HEK293 (cell line): ENCODE data around the gene STK32C.

Experiments
- CTCF ChIA-PET: fragments of 350-600 bp; formaldehyde crosslinking; extraction: SDS; loops from one replicate; lab custom pipeline; 2021; ENCODE audit warnings: antibody characterized with exemption; lab: Yijun Ruan, JAX
- POLR2A ChIA-PET: fragments of 300-600 bp; formaldehyde crosslinking; extraction: SDS; loops from one replicate; lab custom pipeline; 2020; ENCODE audit warnings: antibody characterized with exemption, inconsistent platforms; lab: Yijun Ruan, JAX
- H3K27ac ChIP-seq: fragments of 200-500 bp; sonication (Bioruptor generic); 2 replicates; pipeline ENCODE4 v1.5.1; 2014; ENCODE audit warnings: low read depth, low read length, control low read depth, inconsistent platforms; ENCODE audit errors: extremely low read depth
- H3K36me3 ChIP-seq, 2 experiments: fragments of 200-500 bp in 1 of 2; sonication (Bioruptor generic) in 1 of 2; 1 replicate in 1 of 2; 2 replicates in 1 of 2; pipeline ENCODE4 v1.5.1; 2014 to 2017; ENCODE audit warnings: inconsistent platforms in 2 of 2, low read length in 2 of 2; ENCODE audit not compliant: control insufficient read depth in 2 of 2, insufficient read depth in 1 of 2
- H3K4me1 ChIP-seq: fragments of 200-500 bp; sonication (Bioruptor generic); 2 replicates; pipeline ENCODE4 v1.5.1; 2014; ENCODE audit warnings: mild to moderate bottlenecking, low read length, inconsistent platforms; ENCODE audit not compliant: control insufficient read depth, insufficient read depth
- H3K4me3 ChIP-seq: 2 replicates; pipeline ENCODE4 v1.5.1; 2011; ENCODE audit warnings: low read depth, mild to moderate bottlenecking, control low read depth, low read length, moderate library complexity
- H3K9me3 ChIP-seq: fragments of 200-500 bp; sonication (Bioruptor generic); 2 replicates; pipeline ENCODE4 v1.5.1; 2014; ENCODE audit warnings: low read depth, low read length, inconsistent platforms; ENCODE audit not compliant: control insufficient read depth, insufficient read depth
- GLI4 ChIP-seq: fragments of 450-650 bp; formaldehyde crosslinking; IDR thresholded peaks from 2 replicates; pipeline ENCODE4 v1.5.1; 2016; ENCODE audit warnings: missing biosample characterization, missing genetic modification characterization
- HOXC10 ChIP-seq: sonication (generic); formaldehyde crosslinking; IDR thresholded peaks from 2 replicates; pipeline ENCODE4 v1.8.1; 2023; ENCODE audit warnings: mild to moderate bottlenecking, missing genetic modification reagents
- HOXD13 ChIP-seq: sonication (generic); formaldehyde crosslinking; IDR thresholded peaks from 2 replicates; pipeline ENCODE4 v1.8.0; 2022; ENCODE audit warnings: missing genetic modification reagents, borderline replicate concordance
- MZF1 ChIP-seq: fragments of 450-650 bp; formaldehyde crosslinking; IDR thresholded peaks from 2 replicates; pipeline ENCODE4 v1.5.1; 2017; ENCODE audit warnings: missing biosample characterization, missing genetic modification characterization, borderline replicate concordance
- RBAK ChIP-seq: fragments of 450-650 bp; formaldehyde crosslinking; IDR thresholded peaks from 2 replicates; pipeline ENCODE4 v1.5.1; 2016; ENCODE audit warnings: missing biosample characterization, missing genetic modification characterization
- SALL2 ChIP-seq: fragments of 450-650 bp; formaldehyde crosslinking; IDR thresholded peaks from 2 replicates; pipeline ENCODE4 v1.5.0; 2017; ENCODE audit warnings: missing biosample characterization, mild to moderate bottlenecking, missing genetic modification characterization, borderline replicate concordance
- SETDB1 ChIP-seq: IDR thresholded peaks from one replicate; pipeline ENCODE4 v1.6.1; 2017; ENCODE audit warnings: mild to moderate bottlenecking, low read length, moderate library complexity, mixed read lengths; ENCODE audit not compliant: insufficient read length
- ZBTB48 ChIP-seq: fragments of 450-650 bp; formaldehyde crosslinking; IDR thresholded peaks from 2 replicates; pipeline ENCODE4 v1.5.1; 2016; ENCODE audit warnings: missing biosample characterization, missing genetic modification characterization
- ZFP37 ChIP-seq: fragments of 450-650 bp; formaldehyde crosslinking; IDR thresholded peaks from 2 replicates; pipeline ENCODE4 v1.5.1; 2016; ENCODE audit warnings: missing biosample characterization, missing genetic modification characterization
- ZFP69B ChIP-seq: fragments of 450-650 bp; formaldehyde crosslinking; IDR thresholded peaks from 2 replicates; pipeline ENCODE4 v1.5.1; 2016; ENCODE audit warnings: missing biosample characterization, missing genetic modification characterization
- ZNF138 ChIP-seq: fragments of 450-650 bp; formaldehyde crosslinking; IDR thresholded peaks from 2 replicates; pipeline ENCODE4 v1.5.1; 2016; ENCODE audit warnings: missing biosample characterization, missing genetic modification characterization, borderline replicate concordance
- ZNF140 ChIP-seq: fragments of 450-650 bp; formaldehyde crosslinking; IDR thresholded peaks from 2 replicates; pipeline ENCODE4 v1.5.1; 2016; ENCODE audit warnings: missing biosample characterization, missing genetic modification characterization
- ZNF157 ChIP-seq: fragments of 450-650 bp; formaldehyde crosslinking; IDR thresholded peaks from 2 replicates; pipeline ENCODE4 v1.5.1; 2016; ENCODE audit warnings: missing biosample characterization, missing genetic modification characterization
- ZNF169 ChIP-seq: fragments of 450-650 bp; formaldehyde crosslinking; IDR thresholded peaks from 2 replicates; pipeline ENCODE4 v1.5.1; 2016; ENCODE audit warnings: missing biosample characterization, missing genetic modification characterization
- ZNF175 ChIP-seq: fragments of 450-650 bp; formaldehyde crosslinking; IDR thresholded peaks from 2 replicates; pipeline ENCODE4 v1.5.1; 2016; ENCODE audit warnings: missing biosample characterization, missing genetic modification characterization
- ZNF223 ChIP-seq: fragments of 450-650 bp; formaldehyde crosslinking; IDR thresholded peaks from 2 replicates; pipeline ENCODE4 v1.5.1; 2016; ENCODE audit warnings: missing biosample characterization, missing genetic modification characterization
- ZNF248 ChIP-seq: fragments of 450-650 bp; formaldehyde crosslinking; IDR thresholded peaks from 2 replicates; pipeline ENCODE4 v1.5.1; 2017; ENCODE audit warnings: missing biosample characterization, missing genetic modification characterization
- ZNF398 ChIP-seq: fragments of 450-650 bp; formaldehyde crosslinking; IDR thresholded peaks from 2 replicates; pipeline ENCODE4 v1.5.1; 2017; ENCODE audit warnings: missing biosample characterization, missing genetic modification characterization
- ZNF433 ChIP-seq: fragments of 450-650 bp; formaldehyde crosslinking; IDR thresholded peaks from 2 replicates; pipeline ENCODE4 v1.5.1; 2016; ENCODE audit warnings: missing biosample characterization, missing genetic modification characterization, low read depth
- ZNF510 ChIP-seq: fragments of 450-650 bp; formaldehyde crosslinking; IDR thresholded peaks from 2 replicates; pipeline ENCODE4 v1.5.1; 2018; ENCODE audit warnings: mild to moderate bottlenecking, missing genetic modification characterization, missing biosample characterization; ENCODE audit not compliant: insufficient replicate concordance
- ZNF514 ChIP-seq: fragments of 450-650 bp; formaldehyde crosslinking; IDR thresholded peaks from 2 replicates; pipeline ENCODE4 v1.5.1; 2016; ENCODE audit warnings: missing biosample characterization, missing genetic modification characterization
- ZNF555 ChIP-seq: fragments of 450-650 bp; formaldehyde crosslinking; conservative IDR thresholded peaks from 2 replicates; pipeline ENCODE4 v1.5.1; 2017; ENCODE audit warnings: missing biosample characterization, mild to moderate bottlenecking, missing genetic modification characterization, inconsistent platforms
- ZNF600 ChIP-seq: fragments of 450-650 bp; formaldehyde crosslinking; IDR thresholded peaks from 2 replicates; pipeline ENCODE4 v1.5.1; 2016; ENCODE audit warnings: missing biosample characterization, missing genetic modification characterization
- ZNF610 ChIP-seq: fragments of 450-650 bp; formaldehyde crosslinking; IDR thresholded peaks from 2 replicates; pipeline ENCODE4 v1.5.1; 2016; ENCODE audit warnings: missing biosample characterization, missing genetic modification characterization, borderline replicate concordance
- ZNF747 ChIP-seq: fragments of 450-650 bp; formaldehyde crosslinking; IDR thresholded peaks from 2 replicates; pipeline ENCODE4 v1.5.1; 2016; ENCODE audit warnings: missing biosample characterization, missing genetic modification characterization
- TF ChIP-seq, protein P1 (sequence below): fragments of 450-650 bp; formaldehyde crosslinking; IDR thresholded peaks from 2 replicates; pipeline ENCODE4 v1.5.1; 2016; ENCODE audit warnings: missing biosample characterization, missing genetic modification characterization
- TF ChIP-seq, protein P2 (sequence below): fragments of 450-650 bp; formaldehyde crosslinking; IDR thresholded peaks from 2 replicates; pipeline ENCODE4 v1.5.1; 2016; ENCODE audit warnings: missing biosample characterization, missing genetic modification characterization, borderline replicate concordance

Gene STK32C

GRCh38 chr10:132200344-132201110 is 107.2 kb downstream of the STK32C start:
- POLR2A ChIA-PET: no interaction called here
- CTCF ChIA-PET: no interaction called here
- no peak overlapping the region for H3K4me3 ChIP-seq
- H3K36me3 ChIP-seq: no peaks in the 10 kb centered on the region
- no peaks in the 10 kb centered on the region for H3K9me3 ChIP-seq
- TF ChIP-seq ZFP69B (no peak), ZNF610 (tag by site-specific recombination) (no peak), SETDB1 (no peak), ZNF248 (no peak), ZNF175 (tag by site-specific recombination) (no peak), ZNF140 (tag by site-specific recombination) (no peak), ZNF747 (tag by site-specific recombination) (no peak), ZBTB48 (tag by site-specific recombination) (no peak), ZNF510 (no peak), ZNF555 (tag by site-specific recombination) (no peak), ZNF600 (tag by site-specific recombination) (no peak), SALL2 (tag by site-specific recombination) (no peak), ZNF398 (no peak)
- TF ChIP-seq, protein P1, sequence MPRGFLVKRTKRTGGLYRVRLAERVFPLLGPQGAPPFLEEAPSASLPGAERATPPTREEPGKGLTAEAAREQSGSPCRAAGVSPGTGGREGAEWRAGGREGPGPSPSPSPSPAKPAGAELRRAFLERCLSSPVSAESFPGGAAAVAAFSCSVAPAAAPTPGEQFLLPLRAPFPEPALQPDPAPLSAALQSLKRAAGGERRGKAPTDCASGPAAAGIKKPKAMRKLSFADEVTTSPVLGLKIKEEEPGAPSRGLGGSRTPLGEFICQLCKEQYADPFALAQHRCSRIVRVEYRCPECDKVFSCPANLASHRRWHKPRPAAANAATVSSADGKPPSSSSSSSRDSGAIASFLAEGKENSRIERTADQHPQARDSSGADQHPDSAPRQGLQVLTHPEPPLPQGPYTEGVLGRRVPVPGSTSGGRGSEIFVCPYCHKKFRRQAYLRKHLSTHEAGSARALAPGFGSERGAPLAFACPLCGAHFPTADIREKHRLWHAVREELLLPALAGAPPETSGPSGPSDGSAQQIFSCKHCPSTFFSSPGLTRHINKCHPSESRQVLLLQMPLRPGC (tag by site-specific recombination): no peak
- TF ChIP-seq, protein P2, sequence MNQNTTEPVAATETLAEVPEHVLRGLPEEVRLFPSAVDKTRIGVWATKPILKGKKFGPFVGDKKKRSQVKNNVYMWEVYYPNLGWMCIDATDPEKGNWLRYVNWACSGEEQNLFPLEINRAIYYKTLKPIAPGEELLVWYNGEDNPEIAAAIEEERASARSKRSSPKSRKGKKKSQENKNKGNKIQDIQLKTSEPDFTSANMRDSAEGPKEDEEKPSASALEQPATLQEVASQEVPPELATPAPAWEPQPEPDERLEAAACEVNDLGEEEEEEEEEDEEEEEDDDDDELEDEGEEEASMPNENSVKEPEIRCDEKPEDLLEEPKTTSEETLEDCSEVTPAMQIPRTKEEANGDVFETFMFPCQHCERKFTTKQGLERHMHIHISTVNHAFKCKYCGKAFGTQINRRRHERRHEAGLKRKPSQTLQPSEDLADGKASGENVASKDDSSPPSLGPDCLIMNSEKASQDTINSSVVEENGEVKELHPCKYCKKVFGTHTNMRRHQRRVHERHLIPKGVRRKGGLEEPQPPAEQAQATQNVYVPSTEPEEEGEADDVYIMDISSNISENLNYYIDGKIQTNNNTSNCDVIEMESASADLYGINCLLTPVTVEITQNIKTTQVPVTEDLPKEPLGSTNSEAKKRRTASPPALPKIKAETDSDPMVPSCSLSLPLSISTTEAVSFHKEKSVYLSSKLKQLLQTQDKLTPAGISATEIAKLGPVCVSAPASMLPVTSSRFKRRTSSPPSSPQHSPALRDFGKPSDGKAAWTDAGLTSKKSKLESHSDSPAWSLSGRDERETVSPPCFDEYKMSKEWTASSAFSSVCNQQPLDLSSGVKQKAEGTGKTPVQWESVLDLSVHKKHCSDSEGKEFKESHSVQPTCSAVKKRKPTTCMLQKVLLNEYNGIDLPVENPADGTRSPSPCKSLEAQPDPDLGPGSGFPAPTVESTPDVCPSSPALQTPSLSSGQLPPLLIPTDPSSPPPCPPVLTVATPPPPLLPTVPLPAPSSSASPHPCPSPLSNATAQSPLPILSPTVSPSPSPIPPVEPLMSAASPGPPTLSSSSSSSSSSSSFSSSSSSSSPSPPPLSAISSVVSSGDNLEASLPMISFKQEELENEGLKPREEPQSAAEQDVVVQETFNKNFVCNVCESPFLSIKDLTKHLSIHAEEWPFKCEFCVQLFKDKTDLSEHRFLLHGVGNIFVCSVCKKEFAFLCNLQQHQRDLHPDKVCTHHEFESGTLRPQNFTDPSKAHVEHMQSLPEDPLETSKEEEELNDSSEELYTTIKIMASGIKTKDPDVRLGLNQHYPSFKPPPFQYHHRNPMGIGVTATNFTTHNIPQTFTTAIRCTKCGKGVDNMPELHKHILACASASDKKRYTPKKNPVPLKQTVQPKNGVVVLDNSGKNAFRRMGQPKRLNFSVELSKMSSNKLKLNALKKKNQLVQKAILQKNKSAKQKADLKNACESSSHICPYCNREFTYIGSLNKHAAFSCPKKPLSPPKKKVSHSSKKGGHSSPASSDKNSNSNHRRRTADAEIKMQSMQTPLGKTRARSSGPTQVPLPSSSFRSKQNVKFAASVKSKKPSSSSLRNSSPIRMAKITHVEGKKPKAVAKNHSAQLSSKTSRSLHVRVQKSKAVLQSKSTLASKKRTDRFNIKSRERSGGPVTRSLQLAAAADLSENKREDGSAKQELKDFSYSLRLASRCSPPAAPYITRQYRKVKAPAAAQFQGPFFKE (tag by site-specific recombination): no peak
- H3K4me1 ChIP-seq: no peaks in the 10 kb centered on the region
- H3K27ac ChIP-seq: no peak overlapping the region

- POLR2A ChIA-PET: no interaction called here
- Histone ChIP-seq H3K4me1 (no peaks in the 10 kb centered on the region), H3K36me3 (no peaks in the 10 kb centered on the region), H3K4me3 (no peak overlapping the region), H3K27ac (no peak overlapping the region), H3K9me3 (no peaks in the 10 kb centered on the region)
- CTCF ChIA-PET: no interaction called here
- TF ChIP-seq ZNF157 (tag by site-specific recombination) (no peak), RBAK (tag by site-specific recombination) (no peak), ZNF433 (tag by site-specific recombination) (no peak), ZNF514 (no peak), ZNF140 (tag by site-specific recombination) (no peak), HOXD13 (CRISPR knock-in tag) (no peak), MZF1 (no peak), GLI4 (tag by site-specific recombination) (no peak), ZNF138 (no peak), ZNF223 (no peak), ZNF169 (tag by site-specific recombination) (no peak), HOXC10 (CRISPR knock-in tag) (no peak), ZFP37 (tag by site-specific recombination) (no peak)
These were observed 107.9 kb downstream of the STK32C start for GRCh38 chr10:132199854-132200311.
